Vagina (tissue), 2 donors: ENCODE measurements around the gene THAP4.

Experiments
- POLR2A ChIP-seq, 2 donors: fragments of 450-650 bp; IDR thresholded peaks; one replicate each; pipeline ENCODE4 v1.6.1; 2017; ENCODE audit warnings: antibody characterized with exemption in 2 of 2, mild to moderate bottlenecking in 2 of 2, moderate library complexity in 2 of 2
- POLR2AphosphoS5 ChIP-seq, 2 donors: sonication (generic); formaldehyde crosslinking; IDR thresholded peaks; one replicate each; pipeline ENCODE4 v1.9.0; 2017; ENCODE audit warnings: antibody characterized with exemption in 2 of 2, mild to moderate bottlenecking in 2 of 2, low read depth in 1 of 2; ENCODE audit not compliant: insufficient read depth in 1 of 2
- TF ChIP-seq, protein P1 (sequence below), 3 experiments: fragments of 450-650 bp in 2 of 3; fragments of 200-600 bp in 1 of 3; sonication (generic) in 1 of 3; IDR thresholded peaks; one replicate each; pipeline ENCODE4 v1.5.1; 2017 to 2019; ENCODE audit warnings: antibody characterized with exemption in 3 of 3, mild to moderate bottlenecking in 2 of 3, moderate library complexity in 2 of 3

DNA sequence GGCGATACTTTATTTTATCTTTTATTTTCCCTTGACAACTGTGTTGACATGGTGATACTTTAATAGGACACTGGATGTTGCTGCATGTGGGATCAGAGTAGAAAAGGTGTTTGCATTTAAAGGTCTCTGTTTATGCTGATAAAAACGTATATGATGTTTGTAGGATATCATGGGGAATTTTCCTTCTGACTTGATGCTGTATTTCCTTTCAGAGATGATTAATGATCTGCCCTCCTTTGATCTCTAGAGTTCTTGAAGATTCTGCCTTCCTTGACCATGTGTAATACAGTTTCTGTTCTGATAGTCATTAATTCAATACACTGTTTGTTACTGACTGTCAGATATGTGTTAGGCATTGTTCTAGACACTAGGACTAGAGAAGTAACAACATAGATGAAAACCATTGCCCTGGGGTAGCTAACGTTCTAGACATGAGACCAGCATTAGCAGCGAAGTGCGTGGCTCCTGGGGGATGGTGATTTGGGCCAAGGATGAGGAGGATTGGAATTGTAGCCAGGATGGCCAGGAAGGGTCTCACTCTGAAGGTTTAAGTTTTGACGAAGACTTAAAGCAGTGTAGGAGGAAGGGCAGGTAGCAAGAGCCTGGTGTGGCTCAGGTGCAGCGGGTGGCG, 3.3 kb upstream of the THAP4 start:
- TF ChIP-seq POLR2AphosphoS5 (IDR thresholded peaks at IDR 0.05; ENCODE audit: insufficient read depth in 1 of 2, low read depth in 1 of 2) (no peak), POLR2A (IDR thresholded peaks at IDR 0.05) (no peak)
- TF ChIP-seq, protein P1, sequence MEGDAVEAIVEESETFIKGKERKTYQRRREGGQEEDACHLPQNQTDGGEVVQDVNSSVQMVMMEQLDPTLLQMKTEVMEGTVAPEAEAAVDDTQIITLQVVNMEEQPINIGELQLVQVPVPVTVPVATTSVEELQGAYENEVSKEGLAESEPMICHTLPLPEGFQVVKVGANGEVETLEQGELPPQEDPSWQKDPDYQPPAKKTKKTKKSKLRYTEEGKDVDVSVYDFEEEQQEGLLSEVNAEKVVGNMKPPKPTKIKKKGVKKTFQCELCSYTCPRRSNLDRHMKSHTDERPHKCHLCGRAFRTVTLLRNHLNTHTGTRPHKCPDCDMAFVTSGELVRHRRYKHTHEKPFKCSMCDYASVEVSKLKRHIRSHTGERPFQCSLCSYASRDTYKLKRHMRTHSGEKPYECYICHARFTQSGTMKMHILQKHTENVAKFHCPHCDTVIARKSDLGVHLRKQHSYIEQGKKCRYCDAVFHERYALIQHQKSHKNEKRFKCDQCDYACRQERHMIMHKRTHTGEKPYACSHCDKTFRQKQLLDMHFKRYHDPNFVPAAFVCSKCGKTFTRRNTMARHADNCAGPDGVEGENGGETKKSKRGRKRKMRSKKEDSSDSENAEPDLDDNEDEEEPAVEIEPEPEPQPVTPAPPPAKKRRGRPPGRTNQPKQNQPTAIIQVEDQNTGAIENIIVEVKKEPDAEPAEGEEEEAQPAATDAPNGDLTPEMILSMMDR (IDR thresholded peaks at IDR 0.05), result no peak
